Limb (tissue), 2 donors: Measurements from ENCODE around the gene FAM151A.

Source experiments
- DNase-seq, 2 donors: peaks; one replicate each; pipeline ENCODE4 v3.0.0-alpha.2; 2016; ENCODE audit errors: extremely low spot score in 2 of 2

FAM151A gene

GRCh38 chr1:54581621-54582035 is 41.7 kb downstream of the FAM151A start:
- peak; percentile 58 to 74 for DNase-seq

GRCh38 chr1:54580856-54581550 is 42.3 kb downstream of the FAM151A start:
- DNase-seq: no peak

- no peak for DNase-seq
Observed at GRCh38 chr1:54579337-54579781, 44.0 kb downstream of the FAM151A start.

GRCh38 chr1:54577612-54578011 is 45.7 kb downstream of the FAM151A start:
- DNase-seq: peak in 1 of 2 donors; percentile 76

GRCh38 chr1:54575605-54576290 is 47.6 kb downstream of the FAM151A start:
- DNase-seq: no peak

- no peak for DNase-seq
Observed at GRCh38 chr1:54575161-54575560, 48.2 kb downstream of the FAM151A start.

- no peak for DNase-seq
Observed at GRCh38 chr1:54574158-54574778, 49.1 kb downstream of the FAM151A start.

GRCh38 chr1:54572542-54572850 is 50.8 kb downstream of the FAM151A start:
- DNase-seq: no peak

- DNase-seq: no peak
Observed at GRCh38 chr1:54571803-54572541, 51.4 kb downstream of the FAM151A start.

GRCh38 chr1:54571326-54571725 is 52.0 kb downstream of the FAM151A start:
- no peak for DNase-seq

GRCh38 chr1:54570161-54570560 is 53.2 kb downstream of the FAM151A start:
- DNase-seq: no peak

GRCh38 chr1:54569339-54569738 is 54.0 kb downstream of the FAM151A start:
- DNase-seq: no peak

GRCh38 chr1:54567961-54568360 is 55.4 kb downstream of the FAM151A start:
- no peak for DNase-seq

- no peak for DNase-seq
Observed at GRCh38 chr1:54566438-54567141, 56.7 kb downstream of the FAM151A start.

GRCh38 chr1:54565113-54565501 is 58.2 kb downstream of the FAM151A start:
- DNase-seq: no peak

- no peak for DNase-seq
Observed at GRCh38 chr1:54564312-54565112, 58.8 kb downstream of the FAM151A start.

GRCh38 chr1:54559771-54560231 is 63.5 kb downstream of the FAM151A start:
- DNase-seq: no peak
